AG08395 (cell line): ENCODE measurements around the gene KBTBD12.
"Not testable (repeated sequence)": the region's sequence is repeated elsewhere in the genome, so short reads cannot be mapped to it uniquely, and the experiment has no call there.

ENCODE experiments used
- DNase-seq: peaks from one replicate; pipeline ENCODE4 v3.0.0; 2012; ENCODE audit warnings: mixed read lengths, low spot score

KBTBD12 gene

DNA sequence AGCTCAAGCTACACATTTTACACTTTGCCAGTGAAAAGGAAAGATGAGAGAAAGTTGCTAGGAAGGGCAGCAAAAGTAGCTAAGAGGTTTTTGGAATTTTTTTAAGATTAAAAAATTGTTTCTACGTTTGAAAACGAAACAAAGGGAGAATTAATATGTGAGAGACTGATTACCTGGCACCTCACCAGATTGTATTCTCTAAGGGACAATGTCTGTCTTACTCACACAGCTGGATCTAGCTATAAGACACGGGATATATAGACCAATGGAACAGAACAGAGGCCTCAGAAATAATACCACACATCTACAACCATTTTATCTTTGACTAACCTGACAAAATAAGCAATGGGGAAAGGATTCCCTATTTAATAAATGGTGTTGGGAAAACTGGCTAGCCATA lies 9.5 kb upstream of the KBTBD12 start:
- no peak for DNase-seq

DNA sequence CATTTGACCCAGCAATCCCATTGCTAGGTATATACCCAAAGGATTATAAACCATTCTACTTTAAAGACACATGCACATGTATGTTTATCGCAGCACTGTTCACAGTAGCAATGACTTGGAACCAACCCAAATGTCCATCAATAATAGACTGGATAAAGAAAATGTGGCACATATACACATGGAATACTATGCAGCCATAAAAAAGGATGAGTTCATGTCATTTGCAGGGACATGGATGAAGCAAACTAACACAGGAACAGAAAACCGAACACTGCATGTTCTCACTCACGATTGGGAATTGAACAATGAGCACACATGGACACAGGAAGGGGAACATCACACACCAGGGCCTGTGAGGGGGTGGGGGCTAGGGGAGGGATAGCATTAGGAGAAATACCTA lies 8.4 kb upstream of the KBTBD12 start:
- not testable (repeated sequence) for DNase-seq

DNA sequence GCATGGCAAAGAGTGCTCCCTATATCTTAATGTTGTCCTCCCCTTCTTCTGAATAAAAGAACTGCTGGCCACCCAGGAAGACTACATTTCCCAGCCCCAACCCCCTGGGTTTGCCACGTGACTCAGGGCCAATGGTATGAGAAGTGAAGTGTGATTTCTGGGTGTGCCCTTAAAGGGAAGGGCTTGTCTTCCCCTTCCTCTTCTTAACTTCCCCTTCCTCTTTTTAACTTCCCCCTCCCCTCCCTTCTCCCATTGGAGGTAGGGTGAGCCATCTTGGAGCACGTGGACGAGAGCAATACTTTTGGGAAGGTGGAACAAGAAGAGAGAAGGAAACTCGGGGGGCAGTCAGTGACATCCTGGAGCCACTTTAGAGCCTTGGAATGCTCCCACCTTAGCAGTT lies 6.8 kb upstream of the KBTBD12 start:
- no peak for DNase-seq

DNA sequence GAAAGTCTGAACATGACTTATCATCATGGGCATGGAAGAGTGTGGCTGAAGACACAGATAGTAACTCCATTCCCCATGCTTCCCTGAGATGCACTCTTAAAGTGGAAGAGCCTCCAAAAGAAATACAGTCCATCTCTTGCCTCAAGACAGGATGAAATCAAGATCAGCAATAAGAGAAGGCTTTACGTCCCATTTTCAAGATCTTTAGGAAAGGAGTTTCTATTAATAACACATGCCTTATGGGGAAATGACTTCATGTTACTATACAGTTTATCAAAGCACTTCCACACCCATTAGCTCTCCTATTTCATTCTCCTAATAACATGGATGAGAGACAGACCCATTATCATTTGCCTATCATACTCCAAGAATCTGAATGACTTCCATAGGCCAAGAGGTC lies 6.1 kb upstream of the KBTBD12 start:
- no peak for DNase-seq

DNA sequence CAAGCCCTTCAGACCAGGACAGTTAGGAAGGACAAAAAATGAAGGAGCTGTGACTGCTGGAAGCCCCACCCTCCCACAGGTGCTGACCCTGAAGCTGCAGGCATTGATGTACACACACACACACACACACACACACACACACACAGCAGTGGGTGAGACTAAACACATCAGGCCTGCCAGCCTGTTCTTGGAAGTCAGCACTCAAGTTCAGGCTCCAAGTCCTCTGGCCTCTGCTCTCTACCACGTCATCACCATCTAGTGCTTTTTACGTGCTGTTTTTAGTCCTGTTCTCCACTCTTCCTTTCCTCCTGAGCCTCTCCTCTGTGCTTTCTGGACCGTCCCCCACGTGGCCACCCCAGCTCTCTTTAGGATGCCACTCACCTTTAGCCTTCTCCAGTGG lies 5.4 kb upstream of the KBTBD12 start:
- no peak for DNase-seq

DNA sequence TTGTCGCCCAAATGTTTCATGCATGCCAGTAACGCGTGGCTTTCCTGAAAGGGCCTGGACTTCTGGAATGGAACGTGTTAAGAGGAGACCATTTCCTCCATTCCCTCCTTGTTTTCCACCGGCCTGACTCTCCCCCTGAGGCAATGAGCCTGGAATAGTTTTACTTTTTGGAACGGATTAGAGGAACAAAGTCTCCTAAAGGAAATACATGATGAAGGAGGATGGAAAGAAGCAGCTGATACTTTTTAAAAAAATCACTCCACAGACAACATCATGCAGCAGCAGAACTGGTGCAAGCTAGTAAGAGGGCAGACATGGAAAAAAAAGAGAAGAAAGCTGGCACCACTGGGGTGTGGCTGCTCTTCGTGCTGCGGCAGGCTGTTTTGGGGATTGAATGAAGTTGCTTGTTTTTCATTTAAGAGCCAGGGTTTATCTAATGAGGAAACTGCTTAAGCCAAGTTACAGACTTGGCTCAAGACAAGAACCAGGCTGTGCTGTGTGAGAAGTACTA lies 3.6 kb upstream of the KBTBD12 start:
- DNase-seq, result no peak

DNA sequence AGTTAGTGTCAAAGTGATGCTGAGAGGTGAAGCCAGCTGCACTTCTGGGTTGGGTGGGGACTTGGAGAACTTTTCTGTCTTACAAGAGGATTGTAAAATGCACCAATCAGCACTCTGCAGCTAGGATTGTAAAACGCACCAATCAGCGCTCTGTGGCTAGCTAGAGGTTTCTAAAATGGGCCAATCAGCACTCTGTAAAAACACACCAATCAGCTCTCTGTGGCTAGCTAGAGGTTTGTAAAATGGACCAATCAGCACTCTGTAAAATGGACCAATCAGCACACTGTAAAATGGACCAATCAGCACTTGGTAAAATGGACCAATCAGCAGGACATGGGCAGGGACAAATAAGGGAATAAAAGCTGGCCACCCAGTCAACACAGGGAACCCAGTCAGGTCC lies 1.2 kb upstream of the KBTBD12 start:
- not testable (repeated sequence) for DNase-seq

DNA sequence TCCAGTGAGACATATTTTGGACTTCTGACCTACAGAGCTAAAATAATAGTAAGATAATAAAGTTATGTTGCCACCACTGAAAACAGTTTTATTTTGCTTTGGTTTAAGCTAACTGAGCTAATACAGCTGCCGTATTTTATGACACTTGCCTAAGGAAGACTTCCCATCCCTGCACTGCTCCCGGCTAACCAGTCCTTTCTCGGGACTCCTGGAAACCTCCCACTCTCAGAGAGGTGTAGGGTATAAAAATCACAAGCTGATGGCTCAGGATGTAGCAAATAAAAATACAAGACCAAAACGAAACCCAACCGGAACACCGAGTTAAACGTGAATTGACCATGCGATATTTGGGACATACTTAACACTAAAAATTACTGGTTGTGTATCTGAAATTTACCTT lies 448 bp upstream of the KBTBD12 start:
- DNase-seq, result no peak

DNA sequence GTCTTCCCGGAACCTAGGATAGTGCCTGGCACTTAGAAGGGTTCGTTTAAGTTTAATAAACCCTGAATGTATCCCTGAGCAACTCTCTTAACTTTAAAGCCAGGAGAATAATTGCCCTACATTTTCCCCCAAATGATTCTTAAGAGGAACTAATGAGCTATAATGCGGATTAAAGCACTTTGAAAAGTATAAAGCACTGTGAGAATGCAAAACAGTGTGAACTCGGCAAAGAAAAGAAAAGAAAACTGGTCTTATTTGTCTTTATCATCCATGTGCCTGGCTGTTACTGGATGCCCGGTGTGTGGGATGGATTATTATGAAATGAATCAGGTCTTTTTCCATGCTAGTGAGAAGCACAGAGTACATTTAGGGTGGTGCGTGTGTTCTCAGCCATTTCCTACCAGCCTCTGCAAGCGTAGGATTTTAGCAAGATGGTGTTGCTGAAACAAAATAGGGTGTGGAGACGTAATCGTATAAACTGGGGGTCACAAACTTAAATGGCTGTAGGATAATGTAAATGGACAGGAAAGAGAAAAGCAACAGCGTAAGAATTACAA lies 983 bp downstream of the KBTBD12 start:
- no peak for DNase-seq

DNA sequence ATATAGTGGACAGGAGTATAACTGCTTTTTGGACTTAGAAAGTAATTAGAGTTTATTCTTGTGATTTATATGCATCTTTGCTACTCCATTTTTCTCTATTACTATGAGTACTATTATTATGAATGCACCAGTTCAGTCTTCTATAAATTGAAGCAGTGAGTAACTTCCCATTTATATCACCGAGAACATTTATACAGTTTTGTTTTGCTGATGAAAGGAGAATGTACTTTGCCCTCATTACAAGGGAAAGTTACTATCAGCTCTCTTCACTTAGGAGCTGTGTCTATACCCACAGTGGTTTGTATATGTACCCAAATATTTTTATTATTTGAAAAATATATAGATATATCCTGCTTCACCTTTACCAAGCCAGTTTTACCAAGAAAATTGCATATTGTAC lies 5.7 kb downstream of the KBTBD12 start:
- no peak for DNase-seq

DNA sequence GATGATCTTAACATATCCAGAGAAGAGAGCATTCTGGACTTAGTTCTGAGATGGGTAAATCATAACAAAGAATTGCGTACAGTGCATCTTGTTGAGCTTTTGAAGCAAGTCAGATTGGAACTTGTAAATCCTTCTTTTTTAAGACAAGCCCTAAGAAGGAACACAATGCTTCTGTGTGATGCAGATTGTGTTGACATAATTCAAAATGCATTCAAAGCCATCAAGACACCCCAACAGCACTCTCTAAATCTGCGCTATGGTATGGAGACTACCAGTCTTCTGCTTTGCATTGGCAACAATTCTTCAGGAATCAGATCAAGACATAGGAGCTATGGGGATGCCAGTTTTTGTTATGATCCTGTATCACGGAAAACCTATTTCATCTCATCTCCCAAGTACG lies 8.6 kb downstream of the KBTBD12 start:
- DNase-seq, result no peak

DNA sequence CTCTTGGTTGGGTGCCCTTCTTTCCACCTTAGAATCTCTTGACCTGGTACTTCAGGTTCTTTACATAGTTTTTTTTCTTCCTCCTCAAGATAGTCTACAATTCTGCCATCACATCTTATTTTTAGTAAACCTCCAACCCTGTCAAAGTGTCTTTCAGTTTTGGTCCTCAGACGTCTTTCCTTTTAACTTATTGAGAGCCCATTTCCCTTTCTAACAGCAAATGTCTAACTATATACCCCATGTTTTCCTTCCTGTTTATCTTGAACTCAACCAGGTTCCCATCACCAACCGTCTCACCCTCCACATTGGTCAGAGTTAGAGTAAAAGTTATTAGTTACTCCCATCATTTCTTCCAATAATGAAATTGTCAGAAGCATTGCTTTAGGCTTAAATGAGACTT lies 10.4 kb downstream of the KBTBD12 start:
- no peak for DNase-seq

DNA sequence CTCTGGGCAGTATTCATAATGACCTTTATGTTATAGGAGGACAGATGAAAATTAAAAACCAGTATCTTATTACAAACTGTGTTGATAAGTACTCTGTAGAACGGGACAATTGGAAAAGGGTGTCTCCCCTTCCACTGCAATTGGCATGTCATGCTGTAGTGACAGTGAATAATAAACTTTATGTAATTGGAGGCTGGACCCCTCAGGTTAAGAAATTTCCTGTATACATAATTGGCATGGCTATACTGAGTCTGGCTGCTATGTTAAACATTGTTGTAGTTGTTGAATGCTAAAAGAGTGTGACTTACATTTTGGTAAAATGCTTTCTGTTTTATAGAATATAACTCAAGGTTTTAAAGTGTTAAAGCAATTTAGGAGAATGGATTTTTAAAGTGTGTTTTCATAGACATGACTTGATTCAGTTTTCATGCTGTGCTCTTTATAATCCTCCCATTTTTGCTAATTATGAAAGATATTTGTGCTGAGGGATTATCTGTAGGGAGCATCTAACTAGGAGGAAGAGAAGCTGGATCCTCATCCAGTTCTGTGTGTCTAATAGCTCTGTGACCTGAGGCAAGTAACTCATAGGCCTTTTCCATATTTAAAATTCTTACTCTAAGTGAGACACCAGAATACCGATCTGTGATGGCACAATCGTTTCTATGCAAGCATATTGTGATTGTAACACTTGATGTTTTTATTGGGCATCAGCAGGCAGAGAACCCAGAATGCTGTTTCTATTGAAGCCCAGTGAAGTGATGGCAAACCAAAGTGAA lies 13.0 kb downstream of the KBTBD12 start:
- DNase-seq, result no peak

DNA sequence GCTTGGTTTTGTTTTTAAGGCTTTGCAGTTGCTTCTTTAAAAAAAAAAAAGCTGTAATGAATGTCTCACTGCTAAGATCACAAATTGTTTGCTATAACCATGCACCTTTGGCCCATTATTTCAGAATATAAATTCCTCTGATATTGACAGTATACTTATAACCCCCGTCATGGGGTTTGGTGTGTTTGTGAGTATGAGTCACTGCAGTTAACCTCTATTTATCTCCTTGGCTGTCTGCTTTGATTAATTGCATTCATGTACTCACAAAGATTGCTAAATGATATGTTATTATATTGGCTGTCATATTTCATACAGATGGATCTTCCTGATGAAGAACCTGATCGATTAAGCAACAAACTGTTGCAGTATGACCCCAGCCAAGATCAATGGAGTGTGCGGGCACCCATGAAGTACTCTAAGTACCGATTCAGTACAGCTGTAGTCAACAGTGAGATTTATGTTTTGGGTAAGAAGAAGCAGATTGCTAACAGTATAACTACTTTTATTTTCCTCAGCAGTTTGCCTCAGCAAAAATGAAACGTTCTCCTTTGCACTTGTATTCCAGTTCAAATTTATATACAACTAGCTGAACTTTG lies 14.9 kb downstream of the KBTBD12 start:
- DNase-seq, result no peak

DNA sequence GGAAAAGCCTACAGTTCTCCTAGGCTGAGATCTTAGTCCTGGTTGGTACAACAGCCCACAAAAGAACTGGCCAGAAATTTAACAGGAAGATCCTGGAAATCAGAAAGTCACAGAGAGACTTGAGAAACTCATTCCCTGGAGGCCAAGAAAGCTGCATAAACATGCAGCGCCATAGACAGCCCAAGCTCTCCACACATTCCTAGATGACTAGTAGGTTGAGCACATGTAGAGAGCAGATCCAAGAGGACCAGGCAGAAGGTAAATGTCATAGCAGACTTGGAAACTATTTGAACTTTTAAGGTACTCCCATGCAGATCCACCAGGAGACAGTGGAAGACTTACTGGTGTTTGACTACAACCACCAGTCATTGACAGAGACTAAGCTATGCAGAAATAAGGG lies 18.4 kb downstream of the KBTBD12 start:
- no peak for DNase-seq

DNA sequence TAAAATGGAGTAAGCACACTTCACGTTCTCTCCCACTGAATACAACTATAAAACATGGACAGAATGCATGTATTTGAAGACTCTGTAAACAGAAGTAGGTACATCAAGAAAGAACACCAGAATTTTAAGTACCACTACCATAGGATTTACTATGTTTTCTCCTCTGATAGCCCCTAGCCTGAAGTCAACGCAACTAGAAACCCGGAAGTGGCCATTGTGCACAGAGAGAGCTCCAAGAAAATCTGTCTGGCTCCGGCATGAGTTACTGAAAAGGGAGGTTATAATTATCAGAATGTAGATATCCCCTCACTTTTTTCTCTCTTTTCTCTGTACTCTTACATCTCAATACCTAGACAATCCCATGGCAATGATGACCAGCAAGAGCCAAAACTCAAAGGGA lies 23.8 kb downstream of the KBTBD12 start:
- no peak for DNase-seq

DNA sequence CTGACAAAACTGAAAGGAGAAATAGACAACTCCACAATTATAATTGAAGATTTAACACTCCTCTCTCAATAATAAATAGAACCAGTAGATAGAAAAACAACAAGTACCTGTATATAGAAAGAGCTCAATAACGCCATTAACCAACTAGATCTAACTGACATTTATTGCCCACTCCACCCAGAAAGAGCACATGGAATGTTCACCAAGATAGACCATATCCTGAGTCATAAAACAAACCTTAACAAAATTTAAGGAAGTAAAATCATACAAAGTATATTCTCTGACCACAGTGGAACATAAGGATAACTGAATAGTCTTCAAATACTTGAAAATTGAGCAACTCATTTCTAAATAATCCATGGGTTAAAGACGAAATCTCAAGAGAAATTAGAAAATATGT lies 25.1 kb downstream of the KBTBD12 start:
- no peak for DNase-seq

DNA sequence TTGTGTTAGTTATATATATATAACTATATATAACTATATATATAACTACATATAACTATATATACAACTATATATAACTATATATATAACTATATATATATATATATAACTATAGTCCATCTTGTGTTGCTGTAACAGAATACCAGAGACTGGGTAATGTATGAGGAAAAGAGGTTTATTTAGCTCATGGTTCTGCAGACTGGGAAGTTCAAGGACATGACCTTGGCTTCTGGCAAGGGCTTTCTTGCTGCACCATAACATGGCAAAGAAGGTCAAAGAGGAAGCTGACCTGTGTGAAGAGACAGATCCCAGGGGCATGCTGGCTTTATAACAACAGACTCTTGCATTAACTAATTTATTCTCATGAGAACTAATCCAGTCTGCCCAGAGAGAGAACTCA lies 27.6 kb downstream of the KBTBD12 start:
- no peak for DNase-seq

DNA sequence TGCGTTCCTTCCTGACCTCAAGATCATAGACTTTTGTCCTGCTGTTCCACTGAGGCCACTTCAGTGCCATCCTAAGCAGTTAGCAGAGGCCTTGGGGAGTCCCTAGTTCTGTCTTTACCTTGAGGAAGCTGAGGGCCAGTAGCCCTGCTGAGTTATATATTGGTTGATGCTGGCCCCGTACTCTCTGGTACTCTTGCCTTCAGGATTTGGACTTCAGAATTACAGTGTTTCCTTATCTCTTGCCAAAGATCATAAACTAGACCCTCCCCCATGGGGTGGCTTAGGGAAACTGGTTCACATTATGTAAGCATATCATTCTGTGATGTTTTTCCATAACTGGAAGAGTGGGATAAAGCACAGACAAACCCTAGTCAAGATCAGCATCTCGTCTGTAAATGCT lies 33.2 kb downstream of the KBTBD12 start:
- no peak for DNase-seq

DNA sequence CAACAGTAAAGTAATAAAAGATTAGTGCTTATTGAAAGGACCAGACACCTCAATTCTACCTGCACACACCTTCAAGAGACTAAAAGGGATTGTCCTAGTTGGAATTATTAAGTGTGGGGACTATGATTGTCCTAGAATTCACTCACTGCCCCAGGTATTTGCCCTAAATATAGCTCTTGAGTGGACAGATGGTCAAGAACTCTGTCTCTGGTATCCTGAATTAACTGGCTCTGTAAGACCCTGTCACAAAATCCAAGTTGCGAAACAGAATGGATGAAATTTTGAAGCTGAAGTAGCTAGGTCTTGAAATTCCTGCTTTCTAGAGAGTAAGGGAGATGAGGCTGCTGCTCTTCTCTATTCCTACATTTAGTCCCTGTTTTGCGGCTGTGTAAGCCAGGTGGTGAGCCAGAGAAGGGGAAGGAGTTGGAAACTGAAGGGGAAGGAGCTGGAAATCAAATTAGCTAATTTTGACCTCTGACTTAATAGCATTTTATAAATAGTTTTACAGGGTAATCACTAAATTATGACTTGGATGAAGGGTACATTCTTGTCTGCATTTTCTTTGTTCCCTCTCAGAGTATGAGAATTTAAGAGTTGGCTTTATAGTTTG lies 34.5 kb downstream of the KBTBD12 start:
- no peak for DNase-seq

DNA sequence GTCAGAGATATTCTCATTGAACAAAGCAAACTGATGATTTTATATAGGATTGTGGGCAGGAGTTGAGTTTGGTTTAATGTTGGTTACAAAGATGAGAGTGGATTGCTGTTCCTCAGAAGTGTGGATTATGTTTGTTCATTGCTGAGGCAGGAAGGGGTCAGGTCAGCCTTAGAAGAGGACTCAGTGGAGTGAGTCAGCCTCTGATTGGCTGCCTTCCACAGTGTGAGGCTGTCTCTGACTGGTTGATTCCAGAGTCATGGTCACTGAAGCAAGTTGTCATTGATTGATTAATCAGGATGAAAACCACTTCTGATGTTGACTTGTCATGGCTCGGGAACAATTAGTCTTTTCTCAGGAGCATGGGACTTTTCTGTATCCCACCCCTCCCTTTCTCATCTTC lies 36.2 kb downstream of the KBTBD12 start:
- peak; percentile 65 for DNase-seq

DNA sequence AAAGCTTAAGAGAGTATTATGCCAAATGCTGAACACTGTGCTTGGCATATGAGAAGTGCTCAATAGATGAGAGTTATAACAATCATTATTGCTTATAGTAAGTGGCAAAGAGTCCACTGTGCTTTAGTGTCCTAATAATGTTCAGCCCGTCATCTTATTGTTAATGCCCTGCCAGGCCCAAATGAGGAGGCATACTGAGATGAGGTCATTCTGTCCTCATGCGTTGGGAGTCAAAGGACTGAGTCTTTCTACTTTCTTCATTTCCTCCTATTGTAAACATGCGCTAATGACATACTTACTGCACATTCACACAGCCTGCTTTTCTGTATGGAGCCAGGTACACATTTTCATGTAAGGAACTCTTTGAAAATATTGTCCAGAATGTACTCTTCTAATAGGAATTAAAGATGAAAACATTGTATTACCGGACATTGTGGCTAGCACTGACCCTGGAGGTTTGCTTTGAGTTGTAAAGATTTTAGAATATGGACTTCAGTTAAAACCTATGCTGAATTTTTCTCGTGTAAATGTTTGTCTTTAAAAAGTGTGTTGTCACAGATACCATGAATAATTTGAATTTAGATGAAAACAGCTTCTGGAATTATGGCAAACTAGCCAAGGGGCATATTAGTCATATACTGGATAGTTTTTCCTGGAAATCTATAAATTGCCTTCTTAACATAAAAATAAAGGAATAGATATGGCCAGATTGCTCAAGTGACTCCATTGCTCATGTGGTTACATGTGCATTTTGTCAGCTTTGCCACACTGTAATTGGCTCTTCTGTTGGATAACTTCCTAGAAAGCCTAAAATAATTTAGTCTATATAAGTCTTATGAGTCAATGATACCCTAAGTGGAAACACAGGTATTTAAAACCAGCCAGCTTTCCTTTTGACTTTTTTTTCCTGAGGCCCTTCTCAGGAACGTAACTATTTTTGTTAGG lies 38.3 kb downstream of the KBTBD12 start:
- peak; percentile 10 for DNase-seq
